PFSK-1 (cell line): Measurements from ENCODE around the gene RGS18.

Experiments used
- FOXP2 ChIP-seq: optimal IDR thresholded peaks from 2 replicates; pipeline ENCODE3; 2011; ENCODE audit warnings: borderline replicate concordance, control low read depth, inconsistent platforms; ENCODE audit not compliant: insufficient read depth; ENCODE audit errors: extremely low read length, extremely low read depth
- POLR2AphosphoS5 ChIP-seq: IDR thresholded peaks from 2 replicates; pipeline ENCODE4 v1.6.1; 2012; ENCODE audit warnings: low read depth, mild to moderate bottlenecking, control low read depth, low read length, moderate library complexity
- SIN3A ChIP-seq: IDR thresholded peaks from 2 replicates; pipeline ENCODE4 v1.6.1; 2012; ENCODE audit warnings: mild to moderate bottlenecking, low read length, moderate library complexity, borderline replicate concordance; ENCODE audit not compliant: insufficient read depth
- TAF1 ChIP-seq: IDR thresholded peaks from 2 replicates; pipeline ENCODE4 v1.6.1; 2012; ENCODE audit warnings: low read length, control low read depth, borderline replicate concordance; ENCODE audit not compliant: insufficient read depth
- TF ChIP-seq, protein P1 (sequence below), 2 experiments: IDR thresholded peaks; 2 replicates each; pipeline versions ENCODE4 v1.6.1 to v1.8.0; 2011 to 2012; ENCODE audit warnings: low read depth in 2 of 2, low read length in 2 of 2, control low read depth in 1 of 2, inconsistent platforms in 1 of 2, mild to moderate bottlenecking in 1 of 2, moderate library complexity in 1 of 2; ENCODE audit not compliant: insufficient read depth in 1 of 2

Gene RGS18

DNA sequence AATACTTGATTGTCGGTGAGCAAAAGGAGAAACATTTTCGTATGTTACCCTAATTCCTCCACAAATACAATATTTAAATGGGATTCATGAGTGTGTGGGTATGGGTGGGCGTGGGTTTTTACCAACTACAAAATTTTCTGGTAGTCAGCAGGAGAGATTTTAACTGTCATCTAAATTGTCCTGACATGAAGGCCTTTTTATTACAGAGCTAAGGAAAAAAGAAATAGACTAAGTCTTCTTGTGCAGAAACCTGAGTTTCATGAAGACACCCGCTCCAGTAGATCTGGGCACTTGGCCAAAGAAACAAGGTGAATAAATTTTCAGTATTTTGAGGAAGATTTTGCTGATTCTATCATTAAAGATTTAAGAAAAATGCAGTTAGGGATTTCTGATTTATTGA is 752 bp downstream of the RGS18 start:
- no peak for TF ChIP-seq FOXP2
- TF ChIP-seq, protein P1, sequence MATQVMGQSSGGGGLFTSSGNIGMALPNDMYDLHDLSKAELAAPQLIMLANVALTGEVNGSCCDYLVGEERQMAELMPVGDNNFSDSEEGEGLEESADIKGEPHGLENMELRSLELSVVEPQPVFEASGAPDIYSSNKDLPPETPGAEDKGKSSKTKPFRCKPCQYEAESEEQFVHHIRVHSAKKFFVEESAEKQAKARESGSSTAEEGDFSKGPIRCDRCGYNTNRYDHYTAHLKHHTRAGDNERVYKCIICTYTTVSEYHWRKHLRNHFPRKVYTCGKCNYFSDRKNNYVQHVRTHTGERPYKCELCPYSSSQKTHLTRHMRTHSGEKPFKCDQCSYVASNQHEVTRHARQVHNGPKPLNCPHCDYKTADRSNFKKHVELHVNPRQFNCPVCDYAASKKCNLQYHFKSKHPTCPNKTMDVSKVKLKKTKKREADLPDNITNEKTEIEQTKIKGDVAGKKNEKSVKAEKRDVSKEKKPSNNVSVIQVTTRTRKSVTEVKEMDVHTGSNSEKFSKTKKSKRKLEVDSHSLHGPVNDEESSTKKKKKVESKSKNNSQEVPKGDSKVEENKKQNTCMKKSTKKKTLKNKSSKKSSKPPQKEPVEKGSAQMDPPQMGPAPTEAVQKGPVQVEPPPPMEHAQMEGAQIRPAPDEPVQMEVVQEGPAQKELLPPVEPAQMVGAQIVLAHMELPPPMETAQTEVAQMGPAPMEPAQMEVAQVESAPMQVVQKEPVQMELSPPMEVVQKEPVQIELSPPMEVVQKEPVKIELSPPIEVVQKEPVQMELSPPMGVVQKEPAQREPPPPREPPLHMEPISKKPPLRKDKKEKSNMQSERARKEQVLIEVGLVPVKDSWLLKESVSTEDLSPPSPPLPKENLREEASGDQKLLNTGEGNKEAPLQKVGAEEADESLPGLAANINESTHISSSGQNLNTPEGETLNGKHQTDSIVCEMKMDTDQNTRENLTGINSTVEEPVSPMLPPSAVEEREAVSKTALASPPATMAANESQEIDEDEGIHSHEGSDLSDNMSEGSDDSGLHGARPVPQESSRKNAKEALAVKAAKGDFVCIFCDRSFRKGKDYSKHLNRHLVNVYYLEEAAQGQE (IDR thresholded peaks at IDR 0.05; ENCODE audit: insufficient read depth in 1 of 2, low read depth in 2 of 2, low read length in 2 of 2): no peak
- no peak for TF ChIP-seq SIN3A
- no peak for TF ChIP-seq POLR2AphosphoS5
- no peak for TF ChIP-seq TAF1

- TF ChIP-seq, protein P1 (IDR thresholded peaks at IDR 0.05; ENCODE audit: insufficient read depth in 1 of 2, low read depth in 2 of 2, low read length in 2 of 2): no peak
- TF ChIP-seq POLR2AphosphoS5: no peak
- TF ChIP-seq FOXP2: no peak
- no peak for TF ChIP-seq TAF1
- TF ChIP-seq SIN3A: no peak
Measured at GRCh38 chr1:192159781-192160180, 1.5 kb downstream of the RGS18 start.

DNA sequence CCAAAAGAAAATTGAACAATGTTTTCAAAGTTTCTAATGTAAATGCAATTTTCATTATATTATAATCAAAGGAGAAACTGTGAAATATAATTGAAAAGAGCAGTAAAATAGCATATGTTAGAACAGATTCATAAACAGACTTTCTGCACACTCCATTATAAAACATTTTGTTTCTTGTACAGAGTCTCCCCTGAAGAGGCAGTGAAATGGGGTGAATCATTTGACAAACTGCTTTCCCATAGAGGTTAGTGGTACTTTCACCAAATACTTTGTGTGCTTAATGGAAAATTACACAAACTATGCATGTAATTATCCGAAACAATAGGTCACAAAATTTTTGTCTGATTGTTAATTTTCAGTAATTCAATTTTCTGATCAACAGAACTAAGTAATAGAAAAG is 1.9 kb downstream of the RGS18 start:
- TF ChIP-seq FOXP2: no peak
- TF ChIP-seq POLR2AphosphoS5: no peak
- no peak for TF ChIP-seq SIN3A
- TF ChIP-seq TAF1: no peak
- TF ChIP-seq, protein P1 (IDR thresholded peaks at IDR 0.05; ENCODE audit: insufficient read depth in 1 of 2, low read depth in 2 of 2, low read length in 2 of 2): no peak

DNA sequence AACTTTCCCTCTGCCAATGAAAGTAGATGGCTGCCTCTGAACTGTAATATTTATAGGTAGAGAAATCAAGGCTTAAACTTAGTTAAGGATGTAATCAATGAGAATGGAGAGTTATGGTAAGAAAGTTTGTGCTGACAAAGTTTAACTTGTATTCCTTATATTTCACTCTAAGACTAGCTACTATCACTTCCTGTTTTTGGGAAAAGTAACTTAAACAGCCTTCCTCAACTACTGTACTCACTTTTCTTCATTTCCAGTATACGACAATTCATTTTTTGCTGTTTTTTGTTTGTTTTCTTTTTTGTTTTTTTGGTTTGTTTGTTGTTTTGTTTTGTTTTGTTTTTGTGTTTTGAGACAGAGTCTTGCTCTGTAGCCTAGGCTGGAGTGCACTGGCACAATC is 3.7 kb downstream of the RGS18 start:
- TF ChIP-seq TAF1 (no peak), FOXP2 (no peak), SIN3A (no peak), POLR2AphosphoS5 (no peak)
- TF ChIP-seq, protein P1 (IDR thresholded peaks at IDR 0.05; ENCODE audit: insufficient read depth in 1 of 2, low read depth in 2 of 2, low read length in 2 of 2): no peak

GRCh38 chr1:192162376-192162775 is 4.1 kb downstream of the RGS18 start:
- TF ChIP-seq TAF1 (no peak), POLR2AphosphoS5 (no peak), FOXP2 (no peak), SIN3A (no peak)
- TF ChIP-seq, protein P1 (IDR thresholded peaks at IDR 0.05; ENCODE audit: insufficient read depth in 1 of 2, low read depth in 2 of 2, low read length in 2 of 2): no peak
